Right lobe of liver (tissue), 6 donors: ENCODE data around the gene VWA5B1. TPM values are rescaled to one million over a fixed set of nuclear protein-coding genes. Genes with fewer than 3 reads are reported as not detected.

Experiments
- ATAC-seq, 4 donors: fragments of 200-7000 bp; cut with Tn5 transposase; one replicate each; pipeline ENCODE4 v1.9.1; 2020; ENCODE audit warnings: mild to moderate bottlenecking in 4 of 4, moderate library complexity in 4 of 4
- DNase-seq, 3 donors: peaks; one replicate each; pipeline ENCODE4 v3.0.0-alpha.2; 2020
- H3K27ac ChIP-seq, 3 donors: fragments of 200-600 bp; one replicate each; pipeline ENCODE4 v1.8.0; 2022
- H3K27me3 ChIP-seq, 2 donors: fragments of 200-600 bp; one replicate each; pipeline ENCODE4 v1.8.0; 2022
- H3K36me3 ChIP-seq, 4 donors: fragments of 200-600 bp; sonication (generic) in 1 of 4; one replicate each; pipeline versions ENCODE4 v1.5.1 to v1.8.0; 2017 to 2022; ENCODE audit warnings: control low read depth in 1 of 4
- H3K4me1 ChIP-seq, 4 donors: fragments of 200-600 bp; sonication (generic) in 1 of 4; one replicate each; pipeline versions ENCODE4 v1.5.1 to v1.8.0; 2017 to 2022; ENCODE audit warnings: control low read depth in 1 of 4
- H3K4me3 ChIP-seq, 3 donors: fragments of 200-600 bp; one replicate each; pipeline ENCODE4 v1.8.0; 2022
- H3K9me3 ChIP-seq, 4 donors: fragments of 200-600 bp; sonication (generic) in 1 of 4; one replicate each; pipeline versions ENCODE4 v1.5.1 to v1.8.0; 2017 to 2022; ENCODE audit warnings: control low read depth in 1 of 4
- POLR2A ChIP-seq: fragments of 450-650 bp; IDR thresholded peaks from one replicate; pipeline ENCODE4 v1.6.1; 2017; ENCODE audit warnings: antibody characterized with exemption, mild to moderate bottlenecking
- WGBS: methylation state at CpG from one replicate; pipeline ENCODE4 v1.1.6; 2018; ENCODE audit warnings: low coverage, low lambda C conversion rate; ENCODE audit not compliant: insufficient coverage; ENCODE audit errors: missing lambda C conversion rate; 5-methylcytosine and 5-hydroxymethylcytosine counted together
- intact Hi-C, 2 donors: fragments of 100-400 bp; cut with DNase I; formaldehyde crosslinking; loops; one replicate each; pipeline versions ENCODE4 v1.11.2 to v1.14.1; 2022
- total RNA-seq, 6 experiments: library from RNA; depleted of rRNA in 2 of 6; stranded (reverse); fragments of >200 nt in 2 of 6; fragmentation: NEBNext Ultra II Directional in 3 of 6; extraction: Animal tissue kit (Norgen Biotek cat#: 25700) in 3 of 6; gene quantifications; one replicate each; pipeline versions ENCODE4 v1.1.0 to v1.2.4, GENCODE V29; 2016 to 2023
- TF ChIP-seq, protein P1 (sequence below), 4 donors: fragments of 200-600 bp in 3 of 4; fragments of 450-650 bp in 1 of 4; IDR thresholded peaks; one replicate each; pipeline versions ENCODE4 v1.5.1 to v1.8.0; 2016 to 2022; ENCODE audit warnings: antibody characterized with exemption in 4 of 4, mild to moderate bottlenecking in 2 of 4
- donor health status: DM: no; HTN: yes; CAD: no.
- donor health status: DM: no; HTN: no; CAD: no.
- donor health status: DM: no; HTN: no; CAD: no.
- donor health status: DM: no; HTN: yes; CAD: no.
- donor health status: DM: no; HTN: yes; CAD: no.

VWA5B1 gene
- total RNA-seq, 6 experiments from 2014 or later: not detected

- no peak for TF ChIP-seq POLR2A
- TF ChIP-seq, protein P1, sequence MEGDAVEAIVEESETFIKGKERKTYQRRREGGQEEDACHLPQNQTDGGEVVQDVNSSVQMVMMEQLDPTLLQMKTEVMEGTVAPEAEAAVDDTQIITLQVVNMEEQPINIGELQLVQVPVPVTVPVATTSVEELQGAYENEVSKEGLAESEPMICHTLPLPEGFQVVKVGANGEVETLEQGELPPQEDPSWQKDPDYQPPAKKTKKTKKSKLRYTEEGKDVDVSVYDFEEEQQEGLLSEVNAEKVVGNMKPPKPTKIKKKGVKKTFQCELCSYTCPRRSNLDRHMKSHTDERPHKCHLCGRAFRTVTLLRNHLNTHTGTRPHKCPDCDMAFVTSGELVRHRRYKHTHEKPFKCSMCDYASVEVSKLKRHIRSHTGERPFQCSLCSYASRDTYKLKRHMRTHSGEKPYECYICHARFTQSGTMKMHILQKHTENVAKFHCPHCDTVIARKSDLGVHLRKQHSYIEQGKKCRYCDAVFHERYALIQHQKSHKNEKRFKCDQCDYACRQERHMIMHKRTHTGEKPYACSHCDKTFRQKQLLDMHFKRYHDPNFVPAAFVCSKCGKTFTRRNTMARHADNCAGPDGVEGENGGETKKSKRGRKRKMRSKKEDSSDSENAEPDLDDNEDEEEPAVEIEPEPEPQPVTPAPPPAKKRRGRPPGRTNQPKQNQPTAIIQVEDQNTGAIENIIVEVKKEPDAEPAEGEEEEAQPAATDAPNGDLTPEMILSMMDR (IDR thresholded peaks at IDR 0.05): no peak
- Histone ChIP-seq H3K9me3 (no peaks in the 10 kb centered on the region), H3K36me3 (no peaks in the 10 kb centered on the region), H3K4me3 (no peak overlapping the region), H3K27ac (no peak overlapping the region), H3K4me1 (no peaks in the 10 kb centered on the region), H3K27me3 (no peaks in the 10 kb centered on the region)
- intact Hi-C loops: no loop called here
- WGBS: 74% methylated on average over 13 of the region's 23 CpGs
- no peak for ATAC-seq
- DNase-seq: no peak
Measured at GRCh38 chr1:20322825-20323612, 32.3 kb downstream of the VWA5B1 start.

- no peak overlapping the region for H3K4me3 ChIP-seq
- H3K4me1 ChIP-seq: no peaks in the 10 kb centered on the region
- H3K27ac ChIP-seq: no peak overlapping the region
- H3K9me3 ChIP-seq: no peaks in the 10 kb centered on the region
- TF ChIP-seq POLR2A: no peak
- TF ChIP-seq, protein P1 (IDR thresholded peaks at IDR 0.05): no peak
- H3K36me3 ChIP-seq: no peaks in the 10 kb centered on the region
- ATAC-seq (no peak), DNase-seq (no peak)
- WGBS: 71% methylated on average over 3 of the region's 3 CpGs
- intact Hi-C loops: no loop called here
- no peaks in the 10 kb centered on the region for H3K27me3 ChIP-seq
Measured at GRCh38 chr1:20323613-20323920, 32.9 kb downstream of the VWA5B1 start.

DNA sequence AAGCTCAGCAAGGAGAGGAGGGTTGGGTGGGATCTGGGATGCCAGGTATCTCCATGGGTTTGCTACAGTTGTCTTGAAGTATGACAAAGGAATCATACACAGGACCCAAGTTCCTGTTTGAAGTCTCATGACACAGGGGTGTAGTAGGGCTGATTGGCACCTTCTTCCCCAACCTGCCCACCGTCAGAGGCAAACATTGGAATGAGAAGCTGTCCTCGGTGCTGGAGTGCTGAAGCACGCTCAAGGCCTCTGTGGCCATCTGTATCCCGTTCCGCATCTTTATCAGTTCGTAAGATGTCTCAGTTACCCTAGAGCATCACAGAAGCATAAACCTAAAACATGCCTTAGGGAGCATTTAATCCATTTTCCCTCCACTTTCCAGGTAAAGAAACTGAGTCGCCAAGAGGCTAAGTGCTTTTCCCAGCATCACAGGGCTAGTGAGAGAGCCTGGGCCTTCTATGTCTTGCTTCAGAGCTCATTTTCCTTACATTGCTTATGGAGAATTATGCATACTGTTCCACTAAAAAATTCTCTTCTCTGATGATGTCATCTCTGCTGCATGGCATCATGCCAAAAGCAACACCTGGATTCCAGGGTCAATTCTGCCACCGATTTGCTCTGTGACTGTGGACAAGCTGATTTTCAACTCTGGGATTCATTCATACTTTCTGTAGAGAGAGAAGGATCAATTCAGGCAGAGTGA is 34.2 kb downstream of the VWA5B1 start:
- 68% methylated on average over 7 of the region's 8 CpGs for WGBS
- Histone ChIP-seq H3K4me1 (no peaks in the 10 kb centered on the region), H3K27me3 (no peaks in the 10 kb centered on the region), H3K9me3 (no peaks in the 10 kb centered on the region), H3K4me3 (no peak overlapping the region), H3K36me3 (no peaks in the 10 kb centered on the region), H3K27ac (no peak overlapping the region)
- no peak for ATAC-seq
- TF ChIP-seq POLR2A: no peak
- TF ChIP-seq, protein P1 (IDR thresholded peaks at IDR 0.05): no peak
- intact Hi-C loops: no loop called here
- no peak for DNase-seq

- ATAC-seq (no peak), DNase-seq (no peak)
- no peak overlapping the region for H3K27ac ChIP-seq
- no peaks in the 10 kb centered on the region for H3K9me3 ChIP-seq
- no peaks in the 10 kb centered on the region for H3K27me3 ChIP-seq
- WGBS: 58% methylated on average over 3 of the region's 3 CpGs
- H3K36me3 ChIP-seq: no peaks in the 10 kb centered on the region
- H3K4me3 ChIP-seq: no peak overlapping the region
- intact Hi-C loops: no loop called here
- H3K4me1 ChIP-seq: no peaks in the 10 kb centered on the region
- TF ChIP-seq, protein P1 (IDR thresholded peaks at IDR 0.05): no peak
- TF ChIP-seq POLR2A: no peak
Measured at GRCh38 chr1:20325407-20325843, 34.8 kb downstream of the VWA5B1 start.
